ENCODE data around the gene C11orf91. TPM values are rescaled to one million over a fixed set of nuclear protein-coding genes. Genes with fewer than 3 reads are reported as not detected.
A peak's percentile ranks its signal among the peaks of the same experiment; 100 is the strongest.

C11orf91 gene
- total and polyA plus RNA-seq, 2 of the 4 experiments (the other 2 are of a cell fraction): 0.10 TPM; not detected in 1

- in situ Hi-C loops (cut with MboI; ENCODE audit: low sequenced_read_pairs) (no loop called here), dilution Hi-C loops (cut with HindIII; ENCODE audit: low sequenced_read_pairs, unreplicated experiment) (no loop called here), intact Hi-C loops (cut with micrococcal nuclease) (loop anchor here (5.0 kb wide), 1 partner anchor 109 kb away; no protein-coding TSS in a partner anchor)
- ATAC-seq (ENCODE audit: low read depth) (no peak), DNase-seq (no peak)
- POLR2A ChIA-PET (ENCODE audit: unreplicated experiment): no interaction called here
- Histone ChIP-seq H3K27me3 (ENCODE audit: control insufficient read depth, insufficient read depth, low read length) (no peaks in the 10 kb centered on the region), H3K4ac (ENCODE audit: low read depth, low read length) (no peak overlapping the region), H3K14ac (replicated peaks; ENCODE audit: low read depth, low read length) (no peak overlapping the region; the same call in 1 of the 2 replicates), H3K56ac (ENCODE audit: extremely low read depth, insufficient read depth, low read length) (no peak overlapping the region), H2AFZ (replicated peaks; ENCODE audit: low read length, poor library complexity) (no peak overlapping the region), H3K9me3 (ENCODE audit: control insufficient read depth, insufficient read depth, low read length) (no peaks in the 10 kb centered on the region), H4K5ac (ENCODE audit: low read depth, low read length) (no peak overlapping the region), H3K79me1 (ENCODE audit: low read depth in 1 of 2, low read length in 2 of 2) (peaks cover 53 to 83% of the 10 kb centered on the region in 2 experiments), H3K18ac (ENCODE audit: low read depth, low read length) (no peak overlapping the region), H2AK5ac (ENCODE audit: low read depth, low read length) (peak overlapping the region; percentile 20; the same call in 1 of the 2 replicates), H2BK120ac (ENCODE audit: low read depth, low read length) (no peak overlapping the region), H3K4me1 (ENCODE audit: control insufficient read depth, insufficient read depth, low read length) (peaks cover 22% of the 10 kb centered on the region), H3K27ac (ENCODE audit: insufficient read depth, low read length) (no peak overlapping the region), H2BK15ac (ENCODE audit: low read depth, low read length) (no peak overlapping the region), H2BK20ac (ENCODE audit: low read depth, low read length) (no peak overlapping the region), H3K9ac (ENCODE audit: low read depth, low read length) (no peak overlapping the region), H3K4me2 (ENCODE audit: low read depth, low read length) (no peak overlapping the region), H3K36me3 (ENCODE audit: control insufficient read depth, insufficient read depth, low read length) (peaks cover 57% of the 10 kb centered on the region), H2BK5ac (ENCODE audit: low read depth, low read length, poor library complexity, severe bottlenecking) (no peak overlapping the region), H2AK9ac (replicated peaks; ENCODE audit: low read depth, low read length, poor library complexity) (no peak overlapping the region), H4K8ac (ENCODE audit: low read depth in 2 of 2, low read length in 2 of 2) (no peak overlapping the region), H3K23ac (ENCODE audit: low read depth, low read length) (peak overlapping the region; percentile 65; the same call in 1 of the 2 replicates), H3K4me3 (ENCODE audit: insufficient read depth, low read depth, low read length) (no peak overlapping the region), H4K20me1 (ENCODE audit: insufficient read depth, low read length) (peaks cover 62% of the 10 kb centered on the region), H4K91ac (ENCODE audit: insufficient read depth, low read depth, low read length) (no peak overlapping the region), H3K9me1 (ENCODE audit: insufficient read depth, low read length) (peaks cover 22% of the 10 kb centered on the region)
- 100% methylated on average over 1 of the region's 2 CpGs; no CpG with 5 or more reads in 1 of the 2 experiments for WGBS, 2 experiments (ENCODE audit: extremely low coverage in 2 of 2, insufficient read length in 1 of 2)
- TF ChIP-seq MAFK (IDR thresholded peaks at IDR 0.05; ENCODE audit: low read depth, low read length): no peak
- no peak for TF ChIP-seq POLR2A (IDR thresholded peaks at IDR 0.05; ENCODE audit: low read depth, low read length)
- TF ChIP-seq MXI1 (IDR thresholded peaks at IDR 0.05; ENCODE audit: borderline replicate concordance, low read depth, low read length): no peak
- no peak for TF ChIP-seq BHLHE40 (IDR thresholded peaks at IDR 0.05; ENCODE audit: low read depth, low read length)
- no peak for TF ChIP-seq RAD21 (IDR thresholded peaks at IDR 0.05; ENCODE audit: low read length)
- no peak for TF ChIP-seq NFE2L2 (IDR thresholded peaks at IDR 0.05; ENCODE audit: low read depth, low read length)
- TF ChIP-seq SMC3 (IDR thresholded peaks at IDR 0.05; ENCODE audit: low read depth, low read length): no peak
- TF ChIP-seq CEBPB (IDR thresholded peaks at IDR 0.05; ENCODE audit: low read depth, low read length): no peak
- TF ChIP-seq ELK1 (IDR thresholded peaks at IDR 0.05; ENCODE audit: borderline replicate concordance, low read depth, low read length): no peak
- no peak for TF ChIP-seq FOS (IDR thresholded peaks at IDR 0.05; ENCODE audit: low read depth, low read length)
- TF ChIP-seq CTCF (conservative IDR thresholded peaks at IDR 0.05; ENCODE audit: low read depth, low read length): no peak
- no peak for TF ChIP-seq RFX5 (IDR thresholded peaks at IDR 0.05; ENCODE audit: low read depth, low read length)
- TF ChIP-seq MAZ (IDR thresholded peaks at IDR 0.05; ENCODE audit: borderline replicate concordance, low read depth, low read length): no peak
- no peak for TF ChIP-seq CHD1 (IDR thresholded peaks at IDR 0.05; ENCODE audit: low read depth, low read length)
- no peak for TF ChIP-seq RCOR1 (IDR thresholded peaks at IDR 0.05; ENCODE audit: insufficient replicate concordance, low read length)
- TF ChIP-seq USF2 (IDR thresholded peaks at IDR 0.05; ENCODE audit: low read depth, low read length): no peak
- no TSS peak for BruUV-seq (replicated peaks)
- CTCF ChIA-PET: interaction anchor here (0.7 kb wide), 1 partner anchor 1121 kb away, joined by 3 read pairs; no protein-coding TSS in a partner anchor
Observed at GRCh38 chr11:33718440-33718839, 17.8 kb upstream of the C11orf91 start.

All from IMR-90 (cell line).